NCI-H2196 (cell line): ENCODE results near the gene COPZ1.

Source experiments
- DNase-seq: peaks from one replicate; lab custom pipeline; 2025; ENCODE audit not compliant: unreplicated experiment; lab: John Stamatoyannopoulos, UW

Gene COPZ1

GRCh38 chr12:54357506-54358190, 32.7 kb downstream of the COPZ1 start:
- no peak for DNase-seq

DNA sequence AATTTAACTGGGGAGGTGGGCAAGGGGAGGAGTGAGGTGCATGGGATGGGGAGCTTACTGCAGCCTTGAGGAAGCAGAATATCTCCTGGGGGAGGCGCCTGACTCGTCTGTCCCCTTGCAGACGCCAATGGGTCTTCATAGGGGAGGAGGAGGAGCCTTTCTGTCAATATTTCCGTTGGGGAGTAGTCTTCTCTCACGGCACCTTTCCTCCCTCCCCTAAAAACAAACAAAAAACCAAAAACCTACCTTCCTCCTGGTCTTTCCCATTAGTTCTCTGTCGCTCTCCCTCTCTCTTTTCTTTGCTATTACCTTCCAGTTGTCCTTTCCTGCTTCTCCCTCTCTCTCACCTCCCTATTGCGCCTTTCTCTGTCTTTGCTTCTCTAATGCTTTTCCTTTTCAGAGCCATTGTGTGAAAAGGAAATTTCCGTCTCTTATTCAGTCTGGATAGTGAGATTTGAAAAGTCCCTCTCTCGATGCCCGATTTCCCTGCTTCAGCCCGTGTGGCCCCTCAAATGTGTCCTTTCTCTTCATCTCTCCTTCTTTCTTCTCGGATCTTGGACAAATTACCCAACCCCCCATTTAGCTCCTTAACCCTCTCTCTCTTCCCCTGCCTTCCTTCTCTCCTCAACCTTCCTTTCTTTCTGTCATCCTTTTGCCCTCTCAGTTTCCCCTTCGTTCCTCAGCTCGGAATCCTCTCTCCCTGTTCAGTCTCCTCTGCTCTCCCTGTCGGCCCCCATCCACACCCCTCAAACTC, 33.4 kb downstream of the COPZ1 start:
- peak; percentile 40 for DNase-seq

DNA sequence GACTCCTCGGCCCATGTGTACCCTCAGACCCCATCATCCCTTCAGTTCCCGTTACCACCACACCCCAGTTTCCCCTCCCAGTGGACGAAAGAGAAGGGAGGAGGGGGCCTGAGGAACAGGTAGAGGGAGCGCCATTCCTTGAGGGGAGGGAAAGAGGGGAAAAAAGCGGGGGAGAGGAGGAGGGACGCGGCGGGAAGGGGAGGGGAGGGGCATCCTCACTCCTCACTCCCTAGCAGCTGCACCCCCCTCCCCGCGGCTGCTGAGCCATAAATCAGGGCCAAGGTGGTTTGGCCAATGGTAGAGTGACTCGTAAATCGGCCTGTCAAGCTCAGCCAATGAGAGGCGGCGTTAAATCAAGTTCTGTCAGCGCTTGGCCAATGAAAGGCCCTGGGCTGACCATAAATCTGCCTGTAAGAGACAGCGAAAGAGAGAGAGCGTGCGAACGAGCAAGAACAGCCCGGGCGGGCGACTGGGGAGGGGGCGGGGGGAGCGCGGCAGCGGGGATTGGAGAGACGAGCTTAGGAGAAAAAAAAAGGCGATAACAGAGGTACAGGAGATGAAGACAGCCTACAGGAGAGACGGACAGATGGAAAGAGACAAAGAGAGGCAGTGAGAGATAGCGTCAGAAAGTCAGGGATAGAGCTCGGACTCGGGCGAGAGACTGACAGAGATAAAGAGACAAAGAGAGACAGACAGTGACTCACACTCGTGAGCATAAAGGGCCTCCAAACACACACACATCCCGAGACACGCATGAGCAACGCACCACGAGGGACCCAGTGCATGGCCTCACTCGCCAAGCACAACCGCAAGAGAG, 34.2 kb downstream of the COPZ1 start:
- peak; percentile 98 for DNase-seq

DNA sequence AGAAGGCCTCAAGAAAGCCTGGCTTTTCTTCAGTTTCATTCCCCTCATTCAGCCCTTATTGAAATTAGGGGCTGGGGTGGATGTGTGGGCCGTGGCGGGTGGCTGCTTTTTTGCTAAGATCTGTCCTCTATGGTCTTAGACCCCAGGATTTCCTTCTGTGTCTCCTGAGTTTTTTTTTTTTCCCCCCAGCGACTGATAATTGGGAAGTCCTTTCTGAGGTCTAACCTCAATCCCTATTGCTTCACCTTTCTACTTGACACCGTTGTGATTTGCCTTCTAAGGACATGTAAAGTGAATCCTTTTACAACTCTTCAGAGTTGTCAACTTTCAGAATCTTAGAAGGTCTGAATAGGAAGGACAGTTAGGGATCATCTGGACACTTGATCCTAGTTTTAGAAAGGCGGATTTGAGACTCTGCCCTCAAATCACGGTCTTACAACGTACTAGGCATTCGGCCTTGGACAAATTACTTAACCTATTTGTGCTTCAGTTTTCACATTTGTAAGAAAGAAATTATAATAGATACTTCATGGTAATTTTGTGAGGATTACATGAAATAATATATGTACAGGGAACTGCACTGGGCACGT, 34.9 kb downstream of the COPZ1 start:
- DNase-seq, result peak; percentile 12

GRCh38 chr12:54360717-54361456, 36.0 kb downstream of the COPZ1 start:
- DNase-seq, result peak; percentile 90

GRCh38 chr12:54363047-54363446, 38.1 kb downstream of the COPZ1 start:
- DNase-seq, result no peak

- no peak for DNase-seq
Observed at GRCh38 chr12:54363618-54364017, 38.7 kb downstream of the COPZ1 start.

DNA sequence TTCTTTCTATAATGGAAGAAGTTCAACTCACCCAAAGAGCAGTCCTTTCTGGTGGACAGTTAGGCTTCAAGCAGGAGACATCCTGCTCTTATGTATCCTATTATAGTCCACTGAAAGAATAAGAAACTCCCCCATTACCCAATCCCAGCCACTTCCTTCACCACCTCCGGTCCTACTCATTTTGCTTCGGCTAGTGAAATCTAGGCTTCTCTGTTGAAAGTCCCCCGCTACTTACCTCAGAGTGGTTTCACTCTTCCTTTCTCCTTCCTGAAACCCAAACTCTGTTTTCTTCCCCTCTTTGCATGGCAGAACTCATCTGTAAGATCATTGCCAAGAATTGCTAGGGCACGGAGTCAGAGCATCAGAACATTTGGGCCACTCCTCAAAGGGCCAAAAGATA, 39.5 kb downstream of the COPZ1 start, which contains the start of gene GPR84:
Gene GPR84, minus strand, starts transcription at position 74 of the 400 bp plus-strand sequence. CDS start 635 bp downstream, outside the sequence.
- no peak for DNase-seq

DNA sequence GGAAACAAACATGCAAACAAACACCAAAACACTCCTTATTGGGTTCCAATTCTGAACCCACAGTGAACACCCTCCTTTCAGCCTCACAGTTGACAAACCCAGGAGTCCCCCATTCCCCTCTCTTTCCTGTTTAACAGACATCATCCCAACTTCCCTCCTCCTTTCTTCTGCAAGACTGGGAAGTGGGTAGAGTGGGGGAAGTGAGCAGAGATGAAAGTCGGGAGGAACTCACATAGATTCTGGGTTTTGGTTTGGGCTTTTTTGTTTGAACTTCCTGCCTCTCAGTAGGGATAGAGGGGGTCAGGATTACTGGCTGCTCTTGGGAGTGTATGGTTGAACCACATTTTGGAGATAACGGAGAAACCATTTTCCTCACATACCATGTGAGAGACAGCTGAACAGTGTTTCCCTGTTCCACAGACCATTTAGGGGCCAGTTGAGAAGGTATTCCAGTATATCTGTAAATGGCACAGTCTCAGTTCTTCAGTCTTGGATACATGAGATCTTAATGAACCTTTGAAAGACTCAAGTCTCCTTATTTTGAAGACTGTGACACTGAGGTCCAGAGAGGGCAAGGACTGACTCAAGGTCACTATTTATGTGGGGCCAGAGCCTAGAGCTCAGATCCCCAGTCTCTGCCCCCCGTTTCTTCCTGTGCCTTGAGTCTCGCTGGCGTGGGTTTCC, 43.2 kb downstream of the COPZ1 start:
- no peak for DNase-seq

DNA sequence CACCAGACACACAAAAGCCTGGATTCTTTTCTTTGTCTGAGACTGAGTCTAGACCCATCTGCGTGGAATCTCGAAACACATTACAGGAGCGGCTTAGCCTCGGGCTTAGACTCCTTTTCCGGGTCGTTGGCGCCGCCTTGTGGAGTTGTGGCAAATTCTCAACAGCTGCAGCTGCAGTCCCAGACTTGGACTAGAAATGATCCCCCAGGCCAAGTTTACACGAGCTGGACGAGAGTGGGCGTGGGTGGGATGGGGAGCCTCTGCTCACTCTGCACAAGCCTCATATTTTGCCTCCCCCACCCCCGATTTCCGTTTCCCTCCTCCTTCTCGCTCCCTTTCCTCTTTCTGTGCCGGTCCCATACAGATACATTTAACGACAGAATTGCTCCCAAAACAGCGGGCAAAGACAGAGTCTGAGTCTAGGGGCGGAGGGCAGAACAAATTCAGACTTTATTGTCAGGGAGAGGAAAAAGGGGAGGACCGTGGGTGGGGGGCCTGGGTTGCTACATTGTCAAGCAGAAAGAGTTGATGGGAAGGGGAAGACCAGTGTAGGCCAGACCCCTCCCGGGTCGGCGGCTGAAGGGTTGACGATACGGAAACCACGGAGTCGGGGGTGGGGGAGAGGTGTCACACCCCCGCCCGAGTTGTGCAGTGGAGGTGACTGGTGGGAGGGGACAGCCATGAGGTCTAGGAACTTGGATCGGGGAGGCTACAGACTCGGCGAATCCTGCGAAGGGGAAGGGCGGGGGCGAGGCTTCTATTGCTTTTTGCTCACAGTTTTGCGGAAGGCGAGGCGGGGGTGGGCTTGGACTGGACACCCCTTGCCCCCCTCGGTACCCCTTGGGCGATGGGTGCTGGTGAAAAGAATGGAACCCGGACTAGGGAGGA, 44.0 kb downstream of the COPZ1 start:
- peak; percentile 92 for DNase-seq

DNA sequence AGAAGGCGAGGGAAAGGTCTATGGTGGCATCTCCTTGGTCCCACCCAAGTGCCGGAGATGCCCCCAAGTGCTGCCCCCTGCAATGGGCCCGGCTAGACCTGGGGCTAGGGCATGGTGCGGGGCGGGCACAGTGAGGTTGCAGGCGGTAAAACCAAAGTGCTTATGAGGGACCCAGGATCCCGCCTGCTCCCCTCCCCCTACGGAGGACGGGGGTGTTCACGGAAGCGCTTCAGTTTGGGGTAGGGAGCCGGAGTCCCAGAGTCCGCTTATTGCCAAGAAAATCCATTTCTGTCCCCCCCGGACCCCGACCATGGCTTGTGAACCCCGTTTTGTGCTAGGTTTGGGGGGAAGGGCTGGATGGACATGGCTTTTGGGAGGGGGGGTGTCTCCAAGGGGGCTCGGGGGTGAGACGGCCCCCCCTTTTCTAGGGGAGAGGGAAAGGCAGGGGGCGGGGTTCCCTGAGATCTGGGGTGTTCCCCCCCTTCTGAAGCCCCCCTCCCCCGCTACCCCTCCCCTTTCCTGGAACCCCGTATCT, 44.7 kb downstream of the COPZ1 start:
- no peak for DNase-seq

- DNase-seq, result no peak
Observed at GRCh38 chr12:54370171-54370730, 45.3 kb downstream of the COPZ1 start.

GRCh38 chr12:54371328-54372112, 46.6 kb downstream of the COPZ1 start:
- DNase-seq, result peak; percentile 49

DNA sequence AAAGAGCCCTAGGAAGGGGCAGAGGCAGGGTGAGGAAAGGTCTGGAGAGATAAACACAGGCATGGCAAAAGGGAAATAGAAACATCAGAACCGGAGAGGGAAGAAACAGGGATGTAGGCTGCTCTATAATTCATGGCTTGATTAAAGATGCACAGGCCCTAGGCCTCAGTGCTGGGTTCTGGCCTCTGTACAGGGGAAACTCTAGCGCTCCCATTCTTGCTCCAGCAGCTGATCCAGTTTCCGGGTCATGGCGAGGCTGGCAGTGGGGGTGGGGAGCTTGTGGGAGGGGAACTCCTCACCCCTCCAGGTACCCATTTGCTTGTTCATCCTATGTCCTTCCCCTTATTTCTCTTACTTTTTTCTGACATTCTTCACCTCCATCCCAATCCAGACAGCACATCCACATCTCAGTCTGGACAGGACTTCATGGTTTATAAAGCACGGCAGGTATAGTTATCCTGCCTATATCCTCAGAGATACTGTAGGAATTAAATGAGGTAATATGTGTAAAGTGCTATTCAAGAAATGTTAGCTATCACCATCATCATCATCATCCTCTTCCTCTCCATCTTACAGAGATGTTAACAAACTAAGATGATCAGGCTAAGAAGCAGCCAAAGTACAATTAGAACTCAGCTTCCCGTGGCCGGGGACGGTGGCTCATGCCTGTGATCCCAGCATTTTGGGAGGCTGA, 47.3 kb downstream of the COPZ1 start:
- no peak for DNase-seq

GRCh38 chr12:54373649-54374561, 49.0 kb downstream of the COPZ1 start:
- DNase-seq, result no peak
